Lower leg skin (tissue), 4 donors: Measurements from ENCODE around the gene PRSS21. TPM values are rescaled to one million over a fixed set of nuclear protein-coding genes. Genes with fewer than 3 reads are reported as not detected.

ENCODE experiments used
- DNase-seq, 2 donors: peaks; one replicate each; pipeline ENCODE4 v3.0.0-alpha.2; 2019; ENCODE audit warnings: low spot score in 2 of 2
- H3K4me3 ChIP-seq: fragments of 200-600 bp; sonication (generic); 2 replicates; pipeline ENCODE4 v1.5.1; 2017; ENCODE audit warnings: mild to moderate bottlenecking, low read depth; ENCODE audit not compliant: poor library complexity, severe bottlenecking
- CTCF ChIP-seq, 3 donors: fragments of 450-650 bp; IDR thresholded peaks; one replicate each; pipeline ENCODE4 v1.5.1; 2016; ENCODE audit warnings: antibody characterized with exemption in 3 of 3, mild to moderate bottlenecking in 3 of 3, moderate library complexity in 2 of 3
- POLR2A ChIP-seq, 2 donors: fragments of 450-650 bp; IDR thresholded peaks; one replicate each; pipeline ENCODE4 v1.6.1; 2016 to 2017; ENCODE audit warnings: antibody characterized with exemption in 2 of 2, mild to moderate bottlenecking in 1 of 2, moderate library complexity in 1 of 2
- WGBS, 2 donors: methylation state at CpG; one replicate each; pipeline ENCODE4 v1.1.5; 2018; 5-methylcytosine and 5-hydroxymethylcytosine counted together
- intact Hi-C: fragments of 100-400 bp; cut with DNase I; formaldehyde crosslinking; loops from one replicate; pipeline ENCODE4 v1.15.0; 2023; ENCODE audit warnings: low total_unique reads
- total RNA-seq, 4 donors: library from RNA; depleted of rRNA; stranded (reverse); fragments of >200 nt; gene quantifications; one replicate each; pipeline ENCODE4 v1.1.0, GENCODE V29; 2016

PRSS21 gene
- total RNA-seq, 4 donors from 2014 or later, result 0.63 TPM; not detected in 3

DNA sequence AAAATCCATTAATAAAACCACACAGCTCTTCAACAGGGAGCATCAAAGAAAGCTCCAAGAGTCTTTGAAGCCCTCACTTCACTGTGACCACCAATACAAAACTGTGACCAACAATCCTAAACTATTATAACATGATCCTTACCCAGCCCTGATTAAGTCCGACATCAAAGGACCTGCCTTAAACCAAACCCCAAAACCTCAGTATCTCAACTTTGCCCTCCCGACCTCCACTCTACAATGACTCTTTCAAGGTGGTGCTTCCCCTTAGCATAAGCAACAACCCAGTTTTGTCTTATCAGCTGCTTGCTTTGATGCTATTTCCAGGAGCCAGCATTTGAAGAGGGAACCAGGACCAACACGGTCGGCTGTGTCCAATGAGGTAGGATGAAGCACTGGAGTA lies 49.4 kb downstream of the PRSS21 start:
- intact Hi-C loops, result no loop called here
- 77 to 79% methylated on average over 4 of the region's 4 CpGs for WGBS, 2 donors
- no peak for TF ChIP-seq CTCF (IDR thresholded peaks at IDR 0.05)
- H3K4me3 ChIP-seq, result no peak overlapping the region
- no peak for DNase-seq

- no peak for TF ChIP-seq POLR2A (IDR thresholded peaks at IDR 0.05)
- no peak for TF ChIP-seq CTCF (IDR thresholded peaks at IDR 0.05)
- 33 to 40% methylated on average over 8 of the region's 8 CpGs for WGBS, 2 donors
- intact Hi-C loops, result no loop called here
- DNase-seq, result no peak
- peak overlapping the region; percentile 14 for H3K4me3 ChIP-seq
These were observed 50.6 kb downstream of the PRSS21 start for GRCh38 chr16:2867661-2867986.

- WGBS, 2 donors, result 0 to 1% methylated on average over 40 to 43 of the region's 45 CpGs
- peak; percentile 90 to 99 for DNase-seq
- intact Hi-C loops, result no loop called here
- H3K4me3 ChIP-seq, result peak overlapping the region; percentile 14
- peak in 1 of 3 donors; percentile 96 for TF ChIP-seq CTCF (IDR thresholded peaks at IDR 0.05)
- no peak for TF ChIP-seq POLR2A (IDR thresholded peaks at IDR 0.05)
These were observed 51.2 kb downstream of the PRSS21 start for GRCh38 chr16:2867987-2868789.

Other genes starting within 250 kb of the PRSS21 start
- 10 to 100 TPM; 34.9 to 61.9 (median 51.1) TPM for gene KCTD5, start 134.7 kb upstream of the PRSS21 start, total RNA-seq
- 1 to 10 TPM; 1.3 to 5.0 (median 2.0) TPM for gene PRSS27, start 97.0 kb upstream of the PRSS21 start, total RNA-seq
- gene SRRM2, start 64.6 kb upstream of the PRSS21 start, total RNA-seq, result 100 to 1,000 TPM; 257 to 830 (median 272) TPM
- gene ELOB, start 40.0 kb upstream of the PRSS21 start, total RNA-seq, result 1,000 to 10,000 TPM in 1 of 4 donors, 100 to 1,000 TPM in 3; 244 to 2,128 (median 328) TPM
- not detected for gene PRSS33, start 29.7 kb upstream of the PRSS21 start, total RNA-seq
- gene PRSS41, start 18.8 kb upstream of the PRSS21 start, total RNA-seq, result not detected
- 10 to 100 TPM in 3 of 4 donors, 1 to 10 TPM in 1; 5.6 to 67.9 (median 19.4) TPM for gene ZG16B, start 13.1 kb downstream of the PRSS21 start, total RNA-seq
- 1 to 10 TPM; 2.3 to 6.7 (median 4.6) TPM for gene PRSS22, start 40.9 kb downstream of the PRSS21 start, total RNA-seq
- 10 to 100 TPM; 36.4 to 44.6 (median 40.3) TPM for gene FLYWCH2, start 66.0 kb downstream of the PRSS21 start, total RNA-seq
- gene FLYWCH1, start 94.7 kb downstream of the PRSS21 start, total RNA-seq, result 10 to 100 TPM; 36.9 to 61.4 (median 46.0) TPM
- 1 to 10 TPM; 1.9 to 3.8 (median 2.5) TPM for gene KREMEN2, start 147.0 kb downstream of the PRSS21 start, total RNA-seq
- gene PAQR4, start 152.1 kb downstream of the PRSS21 start, total RNA-seq, result 10 to 100 TPM in 2 of 4 donors, 1 to 10 TPM in 2; 6.2 to 17.9 (median 10.6) TPM
- 1 to 10 TPM; 3.0 to 7.4 (median 3.9) TPM for gene PKMYT1, start 163.2 kb downstream of the PRSS21 start, total RNA-seq
- gene CLDN9, start 195.7 kb downstream of the PRSS21 start, total RNA-seq, result under 1 TPM in 2 of 4 donors, not detected in 2; 0.15 to 0.23 TPM
- gene CLDN6, start 200.9 kb downstream of the PRSS21 start, total RNA-seq, result not detected
- gene TNFRSF12A, start 203.1 kb downstream of the PRSS21 start, total RNA-seq, result 10 to 100 TPM; 11.7 to 60.0 (median 23.6) TPM
- gene HCFC1R1, start 206.7 kb downstream of the PRSS21 start, total RNA-seq, result 10 to 100 TPM; 27.5 to 41.5 (median 31.9) TPM
- gene THOC6, start 206.8 kb downstream of the PRSS21 start, total RNA-seq, result 10 to 100 TPM; 13.2 to 22.1 (median 20.1) TPM
- 100 to 1,000 TPM in 3 of 4 donors, 10 to 100 TPM in 1; 87.2 to 115 (median 106) TPM for gene BICDL2, start 219.7 kb downstream of the PRSS21 start, total RNA-seq
- under 1 TPM in 3 of 4 donors, not detected in 1; 0.30 to 0.81 (median 0.49) TPM for gene MMP25, start 229.3 kb downstream of the PRSS21 start, total RNA-seq
- 1 to 10 TPM in 3 of 4 donors, under 1 TPM in 1; 0.80 to 7.2 (median 5.1) TPM for gene IL32, start 248.4 kb downstream of the PRSS21 start, total RNA-seq